AG09309 (cell line): Measurements from ENCODE around the gene TRPM1.

Experiments used
- DNase-seq: peaks from one replicate; pipeline ENCODE4 v3.0.0-alpha.2; 2010; ENCODE audit warnings: low read depth
- H3K4me3 ChIP-seq: 2 replicates; pipeline ENCODE4 v1.5.1; 2011; ENCODE audit warnings: mild to moderate bottlenecking, low read depth, low read length, moderate library complexity; ENCODE audit not compliant: control insufficient read depth
- TF ChIP-seq, protein P1 (sequence below): IDR thresholded peaks from 2 replicates; pipeline ENCODE4 v1.5.1; 2011; ENCODE audit warnings: mild to moderate bottlenecking, low read depth, low read length, inconsistent platforms; ENCODE audit not compliant: insufficient read depth, control insufficient read depth; ENCODE audit errors: missing control alignments

TRPM1 gene

DNA sequence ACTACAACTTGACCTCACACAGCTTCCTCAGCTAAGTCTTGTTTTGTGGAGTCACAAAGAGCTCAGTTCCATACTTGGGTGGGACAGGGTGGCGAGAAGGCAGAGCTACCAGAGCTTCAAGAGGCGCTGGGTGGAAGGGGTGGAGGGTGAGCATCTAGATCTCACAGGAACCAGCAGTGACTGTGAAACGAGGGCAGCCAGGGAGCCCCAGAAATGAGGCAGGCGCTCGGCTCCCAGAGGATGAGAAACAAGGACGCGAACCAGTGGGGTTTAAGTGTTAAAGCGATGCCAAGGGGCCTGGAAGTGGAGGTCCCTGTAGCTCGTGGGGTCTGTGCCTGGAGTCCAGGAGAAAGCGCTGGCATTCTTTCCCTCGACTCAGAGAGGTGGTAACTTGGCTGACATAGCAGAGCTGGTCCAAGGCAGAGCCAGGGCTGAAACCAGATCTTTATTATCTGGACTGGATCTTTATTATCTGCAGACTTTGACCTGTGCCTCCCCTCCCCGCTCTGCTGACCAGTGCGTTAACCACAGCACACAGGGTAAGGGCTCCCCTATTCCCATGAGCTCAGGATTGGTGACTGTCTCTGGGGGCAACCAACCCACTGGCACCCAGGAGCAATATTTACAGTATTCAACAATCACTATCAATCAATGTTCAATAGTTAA is 26.2 kb upstream of the TRPM1 start:
- H3K4me3 ChIP-seq: no peak overlapping the region
- no peak for DNase-seq
- TF ChIP-seq, protein P1, sequence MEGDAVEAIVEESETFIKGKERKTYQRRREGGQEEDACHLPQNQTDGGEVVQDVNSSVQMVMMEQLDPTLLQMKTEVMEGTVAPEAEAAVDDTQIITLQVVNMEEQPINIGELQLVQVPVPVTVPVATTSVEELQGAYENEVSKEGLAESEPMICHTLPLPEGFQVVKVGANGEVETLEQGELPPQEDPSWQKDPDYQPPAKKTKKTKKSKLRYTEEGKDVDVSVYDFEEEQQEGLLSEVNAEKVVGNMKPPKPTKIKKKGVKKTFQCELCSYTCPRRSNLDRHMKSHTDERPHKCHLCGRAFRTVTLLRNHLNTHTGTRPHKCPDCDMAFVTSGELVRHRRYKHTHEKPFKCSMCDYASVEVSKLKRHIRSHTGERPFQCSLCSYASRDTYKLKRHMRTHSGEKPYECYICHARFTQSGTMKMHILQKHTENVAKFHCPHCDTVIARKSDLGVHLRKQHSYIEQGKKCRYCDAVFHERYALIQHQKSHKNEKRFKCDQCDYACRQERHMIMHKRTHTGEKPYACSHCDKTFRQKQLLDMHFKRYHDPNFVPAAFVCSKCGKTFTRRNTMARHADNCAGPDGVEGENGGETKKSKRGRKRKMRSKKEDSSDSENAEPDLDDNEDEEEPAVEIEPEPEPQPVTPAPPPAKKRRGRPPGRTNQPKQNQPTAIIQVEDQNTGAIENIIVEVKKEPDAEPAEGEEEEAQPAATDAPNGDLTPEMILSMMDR: no peak

DNA sequence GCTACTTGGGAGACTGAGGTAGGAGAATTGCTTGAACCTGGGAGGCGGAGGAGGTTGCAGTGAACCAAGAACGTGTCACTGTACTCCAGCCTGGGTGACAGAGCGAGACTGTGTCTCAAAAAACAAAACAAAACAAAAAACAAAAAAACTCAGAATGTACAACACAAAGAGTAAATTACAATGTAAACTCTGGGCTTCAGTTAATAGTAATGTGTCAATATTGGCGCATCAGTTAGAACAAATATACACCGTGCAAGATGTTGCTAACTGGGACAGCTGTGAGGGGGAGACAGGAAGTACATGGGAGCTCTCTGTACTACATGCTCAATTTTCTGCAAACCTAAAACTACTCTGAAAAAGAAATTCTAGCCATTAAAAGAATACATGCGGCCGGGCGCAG is 23.5 kb upstream of the TRPM1 start:
- TF ChIP-seq, protein P1: no peak
- no peak overlapping the region for H3K4me3 ChIP-seq
- DNase-seq: no peak

DNA sequence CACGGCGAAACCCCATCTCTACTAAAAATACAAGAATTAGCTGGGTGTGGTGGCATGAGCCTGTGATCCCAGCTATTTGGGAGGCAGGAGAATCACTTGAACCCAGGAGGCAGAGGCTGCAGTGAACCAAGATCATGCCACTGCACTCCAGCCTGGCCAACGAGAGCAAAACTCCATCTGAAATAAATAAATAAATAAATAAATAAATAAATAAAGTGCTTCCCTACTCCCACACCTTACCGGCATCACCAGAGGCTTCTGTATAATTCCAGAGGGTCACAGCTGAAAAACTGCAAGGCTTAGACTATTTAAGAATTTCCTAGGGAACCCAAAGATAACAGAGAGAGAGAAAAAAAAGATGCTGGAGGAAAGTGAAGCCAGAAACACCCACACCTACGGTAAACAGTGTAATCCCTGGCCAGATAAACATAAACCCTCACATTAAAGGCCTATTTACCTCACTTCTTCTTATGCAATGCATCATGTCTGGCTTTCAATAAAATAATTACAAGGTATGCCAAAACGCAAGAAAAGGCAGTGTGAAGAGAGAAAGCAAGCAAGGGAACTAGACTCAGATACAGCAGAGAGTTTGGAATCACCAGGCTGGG is 15.0 kb upstream of the TRPM1 start:
- DNase-seq: no peak
- no peak overlapping the region for H3K4me3 ChIP-seq
- TF ChIP-seq, protein P1: no peak

DNA sequence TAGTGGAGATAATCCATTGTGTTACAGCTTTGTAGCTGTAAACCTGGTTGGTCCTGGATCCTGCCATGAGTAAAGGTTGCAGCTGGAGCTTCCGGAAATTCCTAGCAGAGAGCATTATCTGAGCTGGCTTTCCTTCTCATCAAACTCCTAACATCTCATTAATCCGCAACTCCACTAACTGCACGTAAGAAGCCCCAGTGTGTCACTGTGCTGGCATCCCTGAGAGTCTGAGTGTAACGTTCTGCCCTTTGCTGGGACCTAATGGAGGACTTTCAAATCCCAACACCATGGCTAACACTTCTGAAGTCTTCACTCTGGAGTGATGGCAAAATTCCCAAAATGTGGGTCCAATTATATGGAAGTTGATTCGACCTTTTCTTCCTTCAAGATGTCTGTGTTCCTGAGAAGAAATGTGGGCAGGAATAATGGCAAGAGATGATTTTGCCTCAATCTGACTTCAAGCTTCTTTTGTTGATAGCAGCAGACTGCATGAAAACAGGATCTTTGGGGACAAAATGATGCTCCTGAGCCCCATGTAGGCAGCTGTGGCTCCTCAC is 9.6 kb upstream of the TRPM1 start:
- TF ChIP-seq, protein P1: no peak
- DNase-seq: peak; percentile 46
- H3K4me3 ChIP-seq: no peak overlapping the region

DNA sequence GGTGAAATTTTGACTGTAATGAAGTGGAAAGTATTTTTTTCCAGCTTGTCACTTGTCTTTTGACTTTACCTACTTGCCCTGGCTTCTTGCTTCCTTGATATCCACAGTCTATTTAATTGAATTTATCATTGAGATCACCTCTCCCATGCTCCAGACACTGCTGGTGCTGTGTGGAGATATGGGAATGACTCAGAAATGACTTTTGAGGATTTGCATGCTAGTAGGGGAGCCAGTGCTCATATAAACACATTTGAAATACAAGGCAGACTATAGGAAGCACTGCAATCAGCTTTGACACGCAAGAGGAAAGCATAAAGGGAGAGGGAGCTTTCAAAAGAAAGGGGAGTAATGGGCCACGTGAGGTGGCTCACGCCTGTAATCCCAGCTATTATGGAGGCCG is 7.3 kb upstream of the TRPM1 start:
- DNase-seq: peak; percentile 43
- TF ChIP-seq, protein P1: no peak
- H3K4me3 ChIP-seq: no peak overlapping the region

DNA sequence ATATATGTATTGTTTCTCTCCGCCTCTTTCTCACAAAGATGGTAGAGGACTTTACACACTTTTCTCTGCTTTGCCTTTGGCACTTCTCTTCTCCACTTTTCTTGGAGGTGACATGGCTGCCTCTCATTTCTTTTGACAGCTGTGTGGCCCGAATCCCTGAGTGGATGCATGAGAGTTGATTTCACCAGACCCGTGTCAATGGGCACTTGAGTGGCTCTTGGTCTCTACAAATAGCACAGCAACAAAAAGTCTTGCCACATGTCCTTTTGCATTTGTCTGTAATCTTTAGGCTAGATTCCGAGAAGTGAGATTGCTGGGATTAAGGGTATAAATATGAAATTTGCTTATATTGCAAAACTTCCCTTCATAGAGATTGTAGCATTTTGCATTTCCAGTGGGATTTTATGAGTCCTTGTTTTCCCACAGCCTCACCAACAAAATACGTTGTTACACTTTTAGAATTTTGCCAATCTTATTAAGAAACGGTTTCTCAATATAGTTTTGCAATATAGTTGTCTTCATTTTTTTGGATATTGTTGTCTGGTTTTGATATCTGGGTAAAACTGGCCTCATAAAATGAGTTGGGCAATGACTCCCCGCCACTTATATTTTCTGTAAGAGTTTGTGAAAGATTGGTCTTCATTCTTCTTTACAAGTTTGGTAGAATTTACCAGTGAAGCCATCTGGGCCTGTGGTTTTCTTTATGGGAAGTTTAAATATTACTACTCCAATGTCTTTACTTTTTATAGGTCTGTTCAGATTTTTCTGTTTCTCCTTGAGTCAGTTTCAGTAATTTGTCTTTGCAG is 5.2 kb upstream of the TRPM1 start:
- peak; percentile 92 for DNase-seq
- H3K4me3 ChIP-seq: no peak overlapping the region
- TF ChIP-seq, protein P1: no peak
